Nucleus accumbens (tissue), 56 donors: Measurements from ENCODE around the gene BMPR2.
A peak's percentile ranks its signal among the peaks of the same experiment; 100 is the strongest.
"Not testable (repeated sequence)": the region's sequence is repeated elsewhere in the genome, so short reads cannot be mapped to it uniquely, and the experiment has no call there.

Source experiments
- DNase-seq, 56 donors: peaks; one replicate each; lab custom pipeline; 2025; lab: John Stamatoyannopoulos, UW

BMPR2 gene

DNA sequence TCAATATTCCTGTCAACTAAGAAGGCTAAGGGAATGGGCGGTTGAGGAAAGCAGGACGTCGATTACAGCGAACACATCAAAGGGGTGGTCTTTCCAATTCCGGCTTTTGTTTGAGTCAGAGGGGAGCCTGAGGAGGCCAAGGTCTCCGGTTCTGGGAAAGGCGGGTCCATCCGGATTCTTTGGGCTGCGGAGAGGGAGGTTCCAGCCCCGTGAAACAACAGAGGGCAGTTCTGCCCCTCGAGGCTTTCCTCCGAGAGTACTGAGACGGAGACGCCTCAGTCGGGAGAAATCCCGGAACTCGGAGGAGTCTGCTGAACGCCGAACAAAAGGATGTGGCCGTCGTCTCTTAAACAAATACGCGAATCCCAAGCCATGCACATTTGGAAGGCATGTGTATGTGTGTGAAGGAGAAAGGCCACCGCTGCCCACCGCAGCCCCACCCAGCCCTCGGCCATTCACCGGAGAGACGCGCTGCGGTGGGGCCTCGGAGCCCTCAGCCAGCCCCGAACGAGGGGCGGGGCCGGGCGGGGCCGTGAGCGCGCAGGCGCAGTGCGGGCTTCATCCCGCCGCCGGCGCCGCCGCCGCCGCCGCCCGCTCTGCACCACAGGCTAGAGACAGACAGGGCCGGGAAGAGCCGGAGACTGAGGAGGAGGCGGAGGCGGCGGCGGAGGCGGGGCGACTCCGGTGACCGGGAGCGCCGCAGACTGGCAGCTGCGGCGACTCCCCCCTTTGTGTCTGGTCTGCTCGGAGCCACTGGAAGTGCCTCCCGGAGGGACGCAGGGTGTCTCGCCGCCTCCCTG, at the start of gene BMPR2:
Gene BMPR2, plus strand, starts transcription at position 719 of the 800 bp plus-strand sequence. CDS start 1,148 bp downstream, outside the sequence.
- peak; percentile 18 to 91 (median 82) for DNase-seq

GRCh38 chr2:202327858-202328257, 48.3 kb upstream of the BMPR2 start:
- DNase-seq = no peak

DNA sequence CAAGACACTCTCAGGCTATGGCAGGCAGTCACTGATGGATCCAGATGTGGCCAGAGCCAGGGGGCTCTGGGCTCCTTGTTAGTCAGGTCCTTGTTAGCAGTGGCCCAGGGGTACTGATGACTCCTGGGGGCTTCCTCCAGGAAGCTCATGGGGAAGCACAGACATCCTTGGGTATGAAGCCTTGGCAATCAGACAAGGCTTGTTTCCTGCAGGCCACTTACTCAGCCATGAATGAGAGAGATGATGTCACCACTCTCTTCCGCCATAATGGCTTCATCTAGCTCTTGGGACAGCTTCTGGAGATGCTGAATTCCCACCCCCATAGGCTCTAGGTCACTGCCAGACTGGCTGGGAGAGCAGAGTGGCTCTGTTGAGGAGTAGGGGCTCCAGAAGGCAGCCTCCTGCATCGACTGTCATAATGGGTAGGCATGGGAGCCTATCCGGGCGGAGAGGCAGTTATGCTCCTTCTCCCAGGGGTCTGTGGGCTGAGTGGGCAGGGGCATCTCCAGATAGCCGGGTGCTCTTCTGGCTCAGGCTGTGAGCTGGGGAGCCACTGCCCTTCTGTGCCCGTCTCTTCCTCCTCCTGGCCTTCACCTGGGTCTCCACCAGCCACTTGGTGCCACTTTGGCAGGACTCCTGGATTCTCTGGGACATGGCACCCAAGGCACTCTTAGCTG, 40.2 kb upstream of the BMPR2 start:
- no peak for DNase-seq

- DNase-seq = peak in 1 of 56 donors; percentile 9
Measured at GRCh38 chr2:202337151-202337550, 39.0 kb upstream of the BMPR2 start.

DNA sequence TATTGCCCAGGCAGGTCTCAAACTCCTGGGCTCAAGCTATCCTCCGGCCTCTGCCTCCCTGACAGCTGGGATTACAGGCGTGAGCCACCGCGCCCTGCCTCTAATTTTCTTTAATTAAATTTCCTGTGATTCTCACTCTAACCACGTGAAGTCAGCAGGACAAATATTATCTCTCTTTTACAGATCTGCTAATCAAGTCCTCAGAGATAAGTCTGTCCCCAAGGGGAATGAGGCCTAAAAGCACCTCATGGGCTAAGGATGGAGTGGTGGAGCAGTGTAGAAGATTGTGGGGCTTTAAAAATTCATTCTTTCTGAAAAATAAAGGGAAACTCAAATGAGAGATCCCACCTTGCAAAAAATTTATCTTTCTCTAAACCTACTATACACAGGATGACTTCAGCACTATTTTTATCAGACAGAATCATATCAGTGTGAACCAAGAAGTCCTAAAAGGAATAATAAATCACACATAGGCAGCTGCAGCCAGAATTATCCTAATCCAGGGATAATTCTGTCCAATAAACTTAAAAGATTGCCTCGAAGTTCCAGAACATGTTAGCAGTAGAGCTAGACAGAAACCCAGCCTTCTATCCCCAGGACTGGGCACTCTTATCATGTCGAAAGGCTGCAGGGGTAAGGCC, 38.3 kb upstream of the BMPR2 start:
- no peak for DNase-seq

DNA sequence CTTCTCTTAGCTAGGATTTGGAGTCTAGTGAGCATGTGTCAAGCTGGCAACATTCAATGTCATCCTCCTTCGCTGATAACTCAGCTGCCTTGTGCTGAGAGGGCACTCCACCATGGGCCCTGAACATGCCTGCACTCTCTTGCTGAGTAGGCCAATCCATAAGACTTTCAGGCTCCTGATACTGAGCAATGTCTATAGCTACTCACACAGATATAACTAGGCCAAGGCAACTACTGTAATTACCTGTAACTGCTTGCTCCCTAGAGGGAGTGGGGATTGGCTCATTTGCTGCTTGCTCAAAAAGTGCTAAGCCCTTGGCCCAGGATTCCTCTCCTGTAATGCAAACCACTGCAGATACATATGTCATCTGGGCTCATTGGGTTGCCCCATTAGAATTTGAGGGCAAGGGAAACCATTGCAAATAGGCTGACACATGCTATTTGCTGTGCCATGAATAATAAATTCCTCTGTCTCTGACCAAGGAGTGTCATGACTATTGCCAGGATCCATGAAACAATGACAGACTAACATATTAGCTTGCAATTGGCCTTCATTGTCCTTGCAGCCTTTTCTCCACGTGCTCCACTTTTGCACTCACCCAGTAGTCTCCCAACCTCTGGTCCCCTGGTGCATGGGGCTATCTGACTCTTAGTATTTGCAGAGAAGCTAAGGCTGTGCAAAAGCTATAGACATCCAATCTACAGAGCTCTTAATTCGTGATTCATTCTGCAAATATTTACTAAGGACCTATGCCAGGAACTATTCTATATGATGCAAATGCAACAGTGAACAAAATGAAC, 36.9 kb upstream of the BMPR2 start:
- DNase-seq = no peak

DNA sequence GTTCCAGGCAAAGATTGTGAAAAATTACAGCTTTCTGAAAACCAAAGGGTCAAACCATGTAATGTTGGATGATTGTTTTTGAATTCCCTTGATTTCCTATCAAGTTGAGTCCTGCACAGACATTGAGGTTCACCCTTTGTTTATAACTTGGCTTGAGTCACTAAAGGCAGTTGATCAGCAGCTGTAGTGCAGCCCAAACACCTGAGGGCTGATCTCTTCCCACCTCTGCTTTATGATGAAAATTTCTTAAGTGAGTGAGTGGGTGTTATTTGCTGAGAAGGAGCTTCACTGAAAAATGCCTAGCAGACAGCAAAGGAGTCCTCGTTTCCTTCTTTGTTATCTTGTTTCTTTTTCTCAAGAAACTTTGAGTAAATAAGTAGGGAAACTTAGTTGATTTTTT, 31.9 kb upstream of the BMPR2 start:
- peak in 2 of 56 donors; percentile 1 to 2 for DNase-seq

- DNase-seq = no peak
Measured at GRCh38 chr2:202346180-202346579, 29.9 kb upstream of the BMPR2 start.

DNA sequence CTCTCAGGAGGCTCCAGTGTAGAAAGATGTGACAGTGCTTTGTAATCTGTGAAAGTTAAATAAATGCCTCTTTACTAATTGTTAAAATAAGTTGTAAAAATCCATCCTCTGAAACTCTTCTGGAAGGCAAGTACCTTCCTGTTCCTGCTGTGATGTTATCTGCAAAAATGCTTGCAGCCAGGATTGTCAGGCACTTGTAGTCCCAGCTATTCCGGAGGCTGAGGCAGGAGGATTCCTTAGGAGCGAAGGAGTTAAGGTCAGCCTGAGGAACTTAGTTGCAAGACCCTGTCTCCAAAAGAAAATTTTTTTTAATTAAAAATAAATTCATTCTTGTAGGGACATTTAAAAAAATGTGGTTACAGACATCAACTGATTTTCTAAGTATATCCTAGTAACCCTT, 22.7 kb upstream of the BMPR2 start:
- DNase-seq = no peak

- DNase-seq = no peak
Measured at GRCh38 chr2:202355993-202356505, 20.1 kb upstream of the BMPR2 start.

DNA sequence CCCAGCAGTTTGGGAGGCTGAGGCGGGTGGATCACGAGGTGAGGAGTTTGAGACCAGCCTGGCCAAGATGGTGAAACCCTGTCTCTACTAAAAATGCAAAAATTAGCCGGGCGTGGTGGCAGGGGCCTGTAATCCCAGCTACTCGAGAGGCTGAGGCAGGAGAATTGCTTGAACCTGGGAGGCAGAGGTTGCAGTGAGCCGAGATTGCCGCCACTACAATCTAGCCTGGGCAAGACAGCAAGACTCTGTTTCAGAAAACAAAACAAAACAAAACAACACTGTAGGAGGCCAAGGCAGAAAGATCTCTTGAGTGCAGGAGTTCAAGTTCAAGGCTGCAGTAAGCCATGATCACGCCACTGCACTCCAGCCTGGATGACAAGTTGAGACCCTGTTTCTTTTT, 17.2 kb upstream of the BMPR2 start:
- DNase-seq = not testable (repeated sequence)

DNA sequence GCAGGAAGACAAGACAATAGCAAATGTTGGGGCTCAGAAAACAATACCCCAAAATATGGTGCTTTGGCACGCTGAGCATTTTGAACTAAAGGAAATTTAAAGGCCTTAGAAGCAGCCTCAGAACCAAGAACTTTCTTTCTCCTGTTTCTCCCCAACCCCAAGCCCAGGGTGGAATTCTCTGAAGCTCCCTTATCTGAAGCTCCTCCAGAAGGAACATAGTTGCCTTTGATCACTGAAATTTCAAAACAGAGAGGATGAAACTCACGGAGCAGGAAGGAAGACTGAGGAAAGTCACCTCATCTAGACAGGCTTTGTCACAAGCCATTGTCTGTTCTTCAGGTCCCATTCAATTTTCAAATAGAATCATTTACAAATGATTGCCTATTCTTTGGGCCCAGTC, 15.5 kb upstream of the BMPR2 start:
- DNase-seq = no peak

DNA sequence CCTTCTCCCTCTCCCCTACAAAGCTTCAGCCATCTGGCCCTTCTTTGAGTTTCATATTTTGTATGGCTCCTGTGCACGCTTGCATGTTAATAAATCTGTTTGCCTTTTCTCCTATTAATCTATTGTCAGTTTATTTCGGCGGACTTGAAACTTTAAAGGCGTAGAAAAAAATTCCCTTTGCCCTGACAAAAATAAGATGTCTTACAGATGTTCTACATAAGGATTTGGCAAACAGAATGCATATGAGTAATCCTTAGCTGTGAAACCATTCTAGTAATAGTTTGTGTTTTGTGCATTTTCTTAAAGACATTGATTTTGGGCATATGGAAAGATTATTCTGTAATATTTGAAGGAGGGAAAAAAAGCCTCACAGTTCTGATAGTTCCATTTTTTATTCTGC, 15.0 kb upstream of the BMPR2 start:
- DNase-seq = no peak

GRCh38 chr2:202373490-202373889, 2.6 kb upstream of the BMPR2 start:
- no peak for DNase-seq

- not testable (repeated sequence) for DNase-seq
Measured at GRCh38 chr2:202374383-202374782, 1.7 kb upstream of the BMPR2 start.

- peak in 48 of 56 donors; percentile 1 to 61 (median 30) for DNase-seq
Measured at GRCh38 chr2:202375033-202375608, 1.0 kb upstream of the BMPR2 start.

DNA sequence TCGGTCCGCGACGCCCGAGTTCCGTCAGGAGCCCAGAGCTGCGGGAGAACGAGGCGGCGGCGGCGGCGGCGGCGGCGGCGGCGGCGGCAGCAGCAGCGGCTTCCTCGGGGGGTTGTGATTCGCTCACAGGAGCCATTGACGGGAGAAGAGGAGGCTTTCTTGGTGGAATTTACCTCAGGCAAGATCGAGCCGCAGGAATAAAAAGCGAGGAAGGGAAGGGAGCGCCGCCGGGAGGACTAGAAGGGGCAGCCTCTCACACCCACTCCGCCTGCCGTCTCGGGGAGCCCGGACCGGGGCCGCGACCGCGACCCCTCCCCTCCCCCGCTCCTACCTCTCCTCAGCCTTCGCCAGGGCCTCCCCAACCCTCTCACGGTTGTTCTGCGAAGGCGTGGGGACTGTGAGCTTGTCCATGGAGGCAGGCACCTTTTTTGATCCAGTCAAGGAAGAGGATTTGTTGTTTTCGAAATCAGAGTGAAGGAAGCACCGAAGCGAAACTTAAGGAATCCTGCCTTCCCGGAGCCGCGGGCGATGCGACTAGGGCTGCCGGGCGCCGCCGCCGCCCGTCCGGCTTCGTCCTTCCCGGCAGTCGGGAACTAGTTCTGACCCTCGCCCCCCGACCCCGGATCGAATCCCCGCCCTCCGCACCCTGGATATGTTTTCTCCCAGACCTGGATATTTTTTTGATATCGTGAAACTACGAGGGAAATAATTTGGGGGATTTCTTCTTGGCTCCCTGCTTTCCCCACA, 506 bp downstream of the BMPR2 start:
- DNase-seq = peak in 45 of 56 donors; percentile 3 to 80 (median 58)

DNA sequence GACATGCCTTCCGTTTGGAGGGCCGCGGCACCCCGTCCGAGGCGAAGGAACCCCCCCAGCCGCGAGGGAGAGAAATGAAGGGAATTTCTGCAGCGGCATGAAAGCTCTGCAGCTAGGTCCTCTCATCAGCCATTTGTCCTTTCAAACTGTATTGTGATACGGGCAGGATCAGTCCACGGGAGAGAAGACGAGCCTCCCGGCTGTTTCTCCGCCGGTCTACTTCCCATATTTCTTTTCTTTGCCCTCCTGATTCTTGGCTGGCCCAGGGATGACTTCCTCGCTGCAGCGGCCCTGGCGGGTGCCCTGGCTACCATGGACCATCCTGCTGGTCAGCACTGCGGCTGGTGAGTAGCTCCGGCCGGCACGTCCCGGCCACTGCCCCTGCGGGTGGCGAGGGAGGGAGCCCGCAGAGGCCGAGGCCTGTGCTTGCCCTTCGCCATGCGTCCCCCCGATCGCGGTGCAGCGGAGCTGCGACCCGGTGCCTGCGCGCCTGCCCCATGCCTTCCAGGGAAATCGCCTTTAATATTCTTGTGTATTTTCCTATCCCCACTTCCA, 1.2 kb downstream of the BMPR2 start:
- peak in 46 of 56 donors; percentile 3 to 75 (median 36) for DNase-seq

DNA sequence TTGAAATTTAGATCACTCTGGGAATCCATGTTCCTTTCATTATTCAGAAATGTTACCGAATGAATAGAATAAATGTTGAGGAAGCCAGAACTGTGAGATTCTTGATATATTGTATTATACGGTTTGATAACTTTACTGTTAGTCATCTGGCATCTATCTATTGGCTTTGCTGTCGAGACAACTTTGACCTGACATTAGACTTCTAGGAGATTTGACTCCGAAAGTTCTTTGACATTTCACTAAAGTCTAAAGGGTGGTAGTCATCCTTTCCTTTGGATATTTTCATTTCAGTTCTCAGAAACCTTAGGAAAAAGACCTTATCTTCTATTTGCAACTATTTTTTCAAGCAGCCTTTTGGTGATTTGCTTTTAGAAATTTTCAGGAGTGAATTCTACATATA, 1.9 kb downstream of the BMPR2 start:
- no peak for DNase-seq
